H9 (cell line): ENCODE data around the gene FDX1. TPM values are rescaled to one million over a fixed set of nuclear protein-coding genes. Genes with fewer than 3 reads are reported as not detected.

ENCODE experiments used
- DNase-seq: peaks from one replicate; pipeline ENCODE4 v3.0.0-alpha.2; 2017
- H2AFZ ChIP-seq: one replicate; pipeline ENCODE4 v1.6.1; 2013; ENCODE audit warnings: mild to moderate bottlenecking, low read length, control low read depth, moderate library complexity
- H2AK5ac ChIP-seq: 2 replicates; pipeline ENCODE4 v1.6.1; 2013; ENCODE audit warnings: low read length, control low read depth, mixed read lengths; ENCODE audit not compliant: insufficient read length
- H2BK120ac ChIP-seq: one replicate; pipeline ENCODE4 v1.6.1; 2013; ENCODE audit warnings: low read depth, mild to moderate bottlenecking, low read length, control low read depth, inconsistent platforms; ENCODE audit not compliant: poor library complexity, severe bottlenecking
- H2BK12ac ChIP-seq: 2 replicates; pipeline ENCODE4 v1.6.1; 2013; ENCODE audit warnings: low read length, control low read depth, mixed read lengths, low read depth; ENCODE audit not compliant: insufficient read length
- H2BK15ac ChIP-seq: 2 replicates; pipeline ENCODE4 v1.6.1; 2013; ENCODE audit warnings: low read depth, low read length, control low read depth
- H2BK20ac ChIP-seq: one replicate; pipeline ENCODE4 v1.6.1; 2013; ENCODE audit warnings: low read depth, mild to moderate bottlenecking, low read length, control low read depth, inconsistent platforms; ENCODE audit not compliant: poor library complexity, severe bottlenecking
- H2BK5ac ChIP-seq: 2 replicates; pipeline ENCODE4 v1.6.1; 2013; ENCODE audit warnings: low read length, control low read depth, mixed read lengths; ENCODE audit not compliant: insufficient read length
- H3K14ac ChIP-seq: 2 replicates; pipeline ENCODE4 v1.6.1; 2013; ENCODE audit warnings: low read length, control low read depth; ENCODE audit not compliant: insufficient read depth
- H3K18ac ChIP-seq: 2 replicates; pipeline ENCODE4 v1.6.1; 2013; ENCODE audit warnings: low read depth, mild to moderate bottlenecking, mixed read lengths, low read length, control low read depth; ENCODE audit not compliant: insufficient read length
- H3K23ac ChIP-seq: 2 replicates; pipeline ENCODE4 v1.6.1; 2013; ENCODE audit warnings: low read length, control low read depth, mixed read lengths, low read depth; ENCODE audit not compliant: insufficient read length
- H3K23me2 ChIP-seq: 2 replicates; pipeline ENCODE4 v1.6.1; 2013; ENCODE audit warnings: low read depth, mild to moderate bottlenecking, mixed read lengths, low read length, control low read depth; ENCODE audit not compliant: insufficient read length, poor library complexity, severe bottlenecking
- H3K27ac ChIP-seq: 2 replicates; pipeline ENCODE4 v1.5.1; 2013; ENCODE audit warnings: low read length, control low read depth, mixed read lengths, low read depth; ENCODE audit not compliant: insufficient read length
- H3K27me3 ChIP-seq: 2 replicates; pipeline ENCODE4 v1.6.1; 2013; ENCODE audit warnings: low read length, control low read depth, inconsistent platforms; ENCODE audit not compliant: insufficient read depth
- H3K4ac ChIP-seq: 2 replicates; pipeline ENCODE4 v1.6.1; 2013; ENCODE audit warnings: low read depth, mild to moderate bottlenecking, control low read depth, inconsistent platforms, low read length, moderate library complexity
- H3K4me1 ChIP-seq: 2 replicates; pipeline ENCODE4 v1.6.1; 2013; ENCODE audit warnings: low read length, control low read depth, inconsistent platforms; ENCODE audit not compliant: insufficient read depth
- H3K4me2 ChIP-seq: 2 replicates; pipeline ENCODE4 v1.6.1; 2013; ENCODE audit warnings: low read length, control low read depth, mixed read lengths; ENCODE audit not compliant: insufficient read length, insufficient read depth
- H3K56ac ChIP-seq: 2 replicates; pipeline ENCODE4 v1.6.1; 2013; ENCODE audit warnings: low read depth, mild to moderate bottlenecking, mixed read lengths, low read length, control low read depth; ENCODE audit not compliant: insufficient read length
- H3K79me1 ChIP-seq: 2 replicates; pipeline ENCODE4 v1.6.1; 2013; ENCODE audit warnings: low read depth, mild to moderate bottlenecking, moderate library complexity, low read length, control low read depth, inconsistent platforms; ENCODE audit not compliant: insufficient read depth, poor library complexity, severe bottlenecking
- H3K79me2 ChIP-seq: 2 replicates; pipeline ENCODE4 v1.6.1; 2013; ENCODE audit warnings: low read length, control low read depth, inconsistent platforms; ENCODE audit not compliant: insufficient read depth
- H3K9ac ChIP-seq: 2 replicates; pipeline ENCODE4 v1.6.1; 2013; ENCODE audit warnings: low read length, control low read depth, mixed read lengths; ENCODE audit not compliant: insufficient read length; ENCODE audit errors: extremely low read depth
- H3K9me3 ChIP-seq: one replicate; pipeline ENCODE4 v1.6.1; 2013; ENCODE audit warnings: low read depth, low read length, inconsistent platforms; ENCODE audit not compliant: control insufficient read depth
- H3T11ph ChIP-seq: one replicate; pipeline ENCODE4 v1.6.1; 2013; ENCODE audit warnings: mild to moderate bottlenecking, low read length, control low read depth, inconsistent platforms
- H4K20me1 ChIP-seq: one replicate; pipeline ENCODE4 v1.6.1; 2013; ENCODE audit not compliant: control insufficient read depth, insufficient read length, insufficient read depth
- H4K5ac ChIP-seq: 2 replicates; pipeline ENCODE4 v1.6.1; 2013; ENCODE audit warnings: low read depth, mild to moderate bottlenecking, mixed read lengths, low read length, control low read depth; ENCODE audit not compliant: insufficient read length
- H4K8ac ChIP-seq: replicated peaks from 2 replicates; pipeline ENCODE4 v1.6.1; 2013; ENCODE audit warnings: low read length, control low read depth, mixed read lengths, low read depth; ENCODE audit not compliant: insufficient read length
- H4K91ac ChIP-seq: 2 replicates; pipeline ENCODE4 v1.6.1; 2013; ENCODE audit warnings: low read depth, mild to moderate bottlenecking, moderate library complexity, mixed read lengths, low read length, control low read depth; ENCODE audit not compliant: insufficient read length
- H3K27ac Mint-ChIP-seq, 3 experiments: 2 replicates in 2 of 3; 3 replicates in 1 of 3; pipeline ENCODE4 v1.8.0; 2020 to 2021; ENCODE audit warnings: mixed read lengths in 3 of 3, mild to moderate bottlenecking in 1 of 3, moderate library complexity in 1 of 3
- H3K27me3 Mint-ChIP-seq: 2 replicates; pipeline ENCODE4 v1.8.0; 2021; ENCODE audit warnings: low read depth, mild to moderate bottlenecking, moderate library complexity, mixed read lengths
- H3K36me3 Mint-ChIP-seq, 3 experiments: 2 replicates in 2 of 3; 3 replicates in 1 of 3; pipeline ENCODE4 v1.8.0; 2020 to 2021; ENCODE audit warnings: low read depth in 3 of 3, mixed read lengths in 3 of 3; ENCODE audit not compliant: insufficient read depth in 1 of 3
- H3K4me1 Mint-ChIP-seq, 2 experiments: 2 replicates each; pipeline ENCODE4 v1.8.0; 2020; ENCODE audit warnings: mixed read lengths in 2 of 2
- H3K4me3 Mint-ChIP-seq, 2 experiments: 2 replicates in 1 of 2; 3 replicates in 1 of 2; pipeline ENCODE4 v1.8.0; 2020 to 2021; ENCODE audit warnings: mild to moderate bottlenecking in 2 of 2, mixed read lengths in 2 of 2, moderate library complexity in 1 of 2
- H3K9me3 Mint-ChIP-seq, 2 experiments: 2 replicates in 1 of 2; 3 replicates in 1 of 2; pipeline ENCODE4 v1.8.0; 2020; ENCODE audit warnings: mild to moderate bottlenecking in 2 of 2, mixed read lengths in 2 of 2, moderate library complexity in 1 of 2
- CTCF ChIP-seq: fragments of 200-600 bp; sonication (generic); conservative IDR thresholded peaks from 3 replicates; pipeline ENCODE4 v1.8.0; 2021; ENCODE audit warnings: antibody characterized with exemption, mild to moderate bottlenecking
- WGBS: extraction: QIAGEN DNeasy Blood & Tissue Kit; methylation state at CpG from one replicate; pipeline ENCODE4 v1.1.7; 2013; ENCODE audit warnings: missing lambda C conversion rate, low lambda C conversion rate, mixed read lengths; ENCODE audit not compliant: insufficient read length; ENCODE audit errors: extremely low coverage; 5-methylcytosine and 5-hydroxymethylcytosine counted together
- total RNA-seq: library from RNA; stranded (reverse); gene quantifications from 2 replicates; pipeline ENCODE4 v1.2.1, GENCODE V29; 2021

FDX1 gene
- total RNA-seq, 1 experiment from 2014 or later, result 10.1 TPM

GRCh38 chr11:110479108-110480101 lies 49.7 kb downstream of the FDX1 start:
- no peaks in the 10 kb centered on the region for H4K20me1 ChIP-seq
- H3K4me1 ChIP-seq, result no peaks in the 10 kb centered on the region; the same call in 1 of the 2 replicates
- H3K9ac ChIP-seq, result no peak overlapping the region
- H3K9me3 ChIP-seq, result no peaks in the 10 kb centered on the region
- H3K23me2 ChIP-seq, result no peaks in the 10 kb centered on the region
- no peak overlapping the region for H2AFZ ChIP-seq
- no peak overlapping the region for H3K4me3 Mint-ChIP-seq
- H2BK120ac ChIP-seq, result no peak overlapping the region
- no peaks in the 10 kb centered on the region for H3K79me2 ChIP-seq
- no peak overlapping the region for H2BK15ac ChIP-seq
- no peak overlapping the region for H3K4ac ChIP-seq
- no CpG with 5 or more reads among the region's 5 CpGs for WGBS
- no peak overlapping the region for H3K27ac Mint-ChIP-seq
- H3K27ac ChIP-seq, result no peak overlapping the region
- H4K8ac ChIP-seq, result no peak overlapping the region
- H3T11ph ChIP-seq, result no peak overlapping the region
- H3K36me3 Mint-ChIP-seq, result no peaks in the 10 kb centered on the region; a peak in 1 of 7 replicates
- H2BK5ac ChIP-seq, result no peak overlapping the region
- peaks cover 0 to 1% of the 10 kb centered on the region in 2 experiments; a peak in 2 of 5 replicates for H3K9me3 Mint-ChIP-seq
- DNase-seq, result no peak
- no peaks in the 10 kb centered on the region for H3K27me3 ChIP-seq
- peaks cover 7 to 8% of the 10 kb centered on the region in 2 experiments for H3K4me1 Mint-ChIP-seq
- no peak overlapping the region for H3K23ac ChIP-seq
- no peak for TF ChIP-seq CTCF
- no peak overlapping the region for H2BK20ac ChIP-seq
- no peak overlapping the region for H3K56ac ChIP-seq
- no peaks in the 10 kb centered on the region for H3K27me3 Mint-ChIP-seq
- no peak overlapping the region for H4K91ac ChIP-seq
- no peak overlapping the region for H3K4me2 ChIP-seq
- H4K5ac ChIP-seq, result no peak overlapping the region
- no peak overlapping the region for H3K18ac ChIP-seq
- no peak overlapping the region for H2BK12ac ChIP-seq
- no peak overlapping the region for H3K14ac ChIP-seq
- H2AK5ac ChIP-seq, result no peak overlapping the region
- H3K79me1 ChIP-seq, result no peaks in the 10 kb centered on the region
